Measurements from ENCODE around the gene FAM110D.

Gene FAM110D

DNA sequence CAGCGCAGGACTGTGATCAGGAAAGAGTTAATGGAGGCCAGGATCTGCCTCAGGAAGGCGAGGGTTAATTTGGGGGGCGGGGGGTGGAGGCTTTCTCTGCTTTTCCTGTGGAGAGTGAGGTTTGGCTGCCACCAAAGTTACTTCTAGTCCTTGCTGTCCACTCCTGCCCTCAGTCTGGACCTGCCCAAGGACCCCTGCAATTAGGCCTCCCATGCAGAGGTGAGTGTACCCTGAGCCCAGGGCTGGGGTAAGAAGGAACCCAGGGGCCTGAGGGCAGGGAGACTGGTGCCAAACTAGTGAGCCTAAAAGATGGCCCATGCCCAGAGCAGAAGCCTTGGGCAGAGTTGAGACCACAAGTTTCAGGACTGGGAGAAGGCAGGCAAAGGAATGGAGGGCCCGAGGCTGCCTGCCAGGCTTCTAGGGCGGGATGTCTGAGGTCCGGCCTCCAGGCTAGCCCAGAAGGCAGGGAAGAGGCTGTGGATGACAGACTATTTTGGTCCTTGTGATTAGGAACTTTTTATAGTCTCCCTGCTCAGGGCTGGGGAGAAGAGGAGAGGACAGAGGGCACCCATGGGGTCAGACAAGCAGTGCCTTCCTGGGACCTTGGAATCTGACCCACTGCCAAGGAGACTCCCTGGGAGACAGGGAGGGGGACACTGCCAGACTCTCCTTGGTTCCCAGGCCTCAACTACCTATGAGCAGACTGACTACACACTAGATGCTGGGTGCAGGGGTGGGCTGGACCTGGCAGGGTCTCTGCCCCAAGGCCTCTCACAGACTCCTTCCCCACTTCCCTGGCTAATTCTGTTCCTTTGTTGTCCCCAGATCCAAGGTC, at the start of gene FAM110D:
FAM110D (plus strand) TSS at position 172 of the 835 bp plus-strand sequence. CDS start 2,213 bp downstream, outside the sequence.
- no peak for DNase-seq (ENCODE audit: low read depth)

DNA sequence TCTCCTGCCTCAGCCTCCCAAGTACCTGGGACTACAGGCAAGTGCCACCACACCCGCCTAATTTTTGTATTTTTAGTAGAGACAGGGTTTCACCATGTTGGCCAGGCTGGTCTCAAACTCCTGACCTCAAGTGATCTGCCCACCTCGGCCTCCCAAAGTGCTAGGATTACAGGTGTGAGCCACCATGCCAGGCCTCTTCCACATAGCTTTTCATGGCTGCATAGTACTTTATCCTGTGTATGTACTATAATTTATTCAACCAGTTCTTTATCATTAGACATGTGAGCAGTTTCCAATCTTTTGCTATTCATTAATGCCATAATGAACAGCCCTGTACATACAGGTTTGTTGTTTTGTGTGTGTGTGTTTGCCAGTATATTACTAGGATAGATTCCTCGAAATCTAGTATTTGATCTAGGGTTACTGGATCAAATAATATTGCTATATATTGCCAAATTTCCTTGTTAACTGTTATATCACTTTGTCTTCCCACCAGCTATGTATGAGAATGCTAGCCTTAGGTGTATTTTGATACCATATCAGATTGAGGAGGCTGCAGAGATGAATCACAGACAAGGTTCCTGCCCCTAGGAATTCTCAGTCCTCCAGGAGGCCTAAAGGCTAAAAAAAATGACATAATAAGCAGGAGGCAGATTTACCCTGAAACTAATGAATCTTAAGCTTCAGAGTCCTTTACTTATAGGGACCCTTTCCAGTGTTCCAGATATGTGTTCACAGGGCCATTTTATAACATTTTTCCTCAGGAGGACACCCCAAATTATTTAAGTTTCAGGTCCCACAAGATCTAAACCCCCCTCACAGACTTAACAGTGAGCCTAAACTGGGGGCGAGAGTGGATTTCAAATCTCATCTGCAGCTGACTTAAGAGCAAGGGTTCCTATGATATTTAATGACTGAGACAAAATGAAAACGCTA, 49.4 kb upstream of the FAM110D start:
- DNase-seq (ENCODE audit: low read depth): no peak

GRCh38 chr1:26110731-26111529, 47.9 kb upstream of the FAM110D start:
- no peak for DNase-seq (ENCODE audit: low read depth)

DNA sequence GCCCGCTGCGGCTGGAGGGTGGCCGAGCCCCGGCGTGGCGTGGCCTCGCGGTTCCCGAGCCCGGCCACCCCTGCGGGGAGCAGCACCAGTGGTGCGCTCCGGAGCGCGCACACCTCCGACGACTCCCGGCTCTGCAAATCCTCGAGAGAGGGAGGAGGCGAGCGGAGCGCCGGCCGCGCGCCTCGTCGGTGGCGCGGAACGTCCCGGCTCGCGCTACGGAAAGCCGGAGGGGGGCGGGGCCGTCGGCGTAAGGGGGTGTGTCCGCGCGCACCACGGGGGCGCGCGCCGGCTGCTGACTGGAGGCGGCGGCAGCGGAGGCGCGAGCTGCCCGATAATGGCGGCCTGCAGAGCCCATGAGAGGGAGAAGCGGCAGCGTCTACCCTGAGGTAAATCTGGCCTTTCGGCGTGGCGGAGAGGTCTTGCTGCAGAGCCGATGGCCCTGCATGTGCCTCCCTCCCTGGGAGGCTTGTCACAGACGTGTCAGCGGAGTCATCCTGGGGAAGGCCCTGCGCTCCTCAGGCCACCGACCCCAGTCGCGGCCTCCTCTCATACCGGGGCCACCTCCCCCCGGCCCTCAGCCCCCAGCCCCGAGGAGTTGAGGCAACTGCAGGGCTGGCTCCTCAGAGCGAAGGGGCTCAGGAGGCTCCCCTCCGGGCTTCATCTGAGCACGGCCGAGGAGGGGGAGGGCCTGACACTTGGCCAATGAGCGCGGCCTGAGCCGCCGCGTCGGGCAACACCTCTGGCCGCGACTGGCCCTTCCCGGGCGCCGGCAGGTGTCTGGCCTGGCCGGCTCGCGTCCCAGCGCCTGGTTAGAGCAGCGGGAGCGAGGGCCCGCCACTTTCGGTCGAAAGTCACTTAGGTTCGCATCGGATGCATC, 47.1 kb upstream of the FAM110D start, which contains the start of gene PDIK1L:
PDIK1L (plus strand) TSS at position 295 of the 877 bp plus-strand sequence. CDS start 2,485 bp downstream, outside the sequence.
- DNase-seq (ENCODE audit: low read depth): peak; percentile 92

- DNase-seq (ENCODE audit: low read depth): no peak
Measured at GRCh38 chr1:26112407-26112775, 46.5 kb upstream of the FAM110D start.

GRCh38 chr1:26114165-26114927, 44.5 kb upstream of the FAM110D start:
- DNase-seq (ENCODE audit: low read depth): no peak

DNA sequence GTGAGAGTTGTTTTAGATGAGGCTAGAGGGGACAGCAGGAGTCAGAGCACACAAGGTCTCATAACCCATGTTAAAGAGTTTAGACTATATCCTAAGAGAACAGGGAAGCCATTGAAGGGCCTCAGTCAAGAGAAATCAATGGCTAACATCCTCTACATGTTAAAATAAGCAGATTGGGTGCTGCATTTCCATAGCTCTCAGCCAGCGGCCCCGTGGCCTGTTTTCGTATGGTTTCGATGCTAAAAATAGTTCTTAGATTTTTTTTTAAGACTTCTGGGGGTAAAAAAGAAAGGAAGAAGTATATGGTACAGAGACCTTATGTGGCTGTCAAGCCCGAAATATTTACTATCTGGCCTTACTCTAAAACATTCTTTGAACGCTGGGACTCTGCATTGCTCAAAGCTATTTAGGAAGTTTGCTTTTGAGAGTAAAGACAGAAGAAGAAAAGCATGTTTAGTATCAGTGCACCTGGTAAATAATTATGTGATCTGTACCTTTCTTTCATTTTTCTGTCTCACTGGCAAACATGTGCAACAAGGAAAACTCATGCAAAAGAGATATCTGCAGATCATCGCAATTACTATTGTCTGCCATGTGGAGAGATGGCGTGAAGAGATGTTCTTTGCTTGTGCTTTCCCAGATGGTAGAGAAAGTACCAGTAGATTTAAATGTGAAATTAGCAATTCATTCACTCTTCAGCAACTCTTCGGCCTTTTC, 38.8 kb upstream of the FAM110D start:
- DNase-seq (ENCODE audit: low read depth): no peak

GRCh38 chr1:26121854-26122773, 36.8 kb upstream of the FAM110D start:
- DNase-seq (ENCODE audit: low read depth): no peak

DNA sequence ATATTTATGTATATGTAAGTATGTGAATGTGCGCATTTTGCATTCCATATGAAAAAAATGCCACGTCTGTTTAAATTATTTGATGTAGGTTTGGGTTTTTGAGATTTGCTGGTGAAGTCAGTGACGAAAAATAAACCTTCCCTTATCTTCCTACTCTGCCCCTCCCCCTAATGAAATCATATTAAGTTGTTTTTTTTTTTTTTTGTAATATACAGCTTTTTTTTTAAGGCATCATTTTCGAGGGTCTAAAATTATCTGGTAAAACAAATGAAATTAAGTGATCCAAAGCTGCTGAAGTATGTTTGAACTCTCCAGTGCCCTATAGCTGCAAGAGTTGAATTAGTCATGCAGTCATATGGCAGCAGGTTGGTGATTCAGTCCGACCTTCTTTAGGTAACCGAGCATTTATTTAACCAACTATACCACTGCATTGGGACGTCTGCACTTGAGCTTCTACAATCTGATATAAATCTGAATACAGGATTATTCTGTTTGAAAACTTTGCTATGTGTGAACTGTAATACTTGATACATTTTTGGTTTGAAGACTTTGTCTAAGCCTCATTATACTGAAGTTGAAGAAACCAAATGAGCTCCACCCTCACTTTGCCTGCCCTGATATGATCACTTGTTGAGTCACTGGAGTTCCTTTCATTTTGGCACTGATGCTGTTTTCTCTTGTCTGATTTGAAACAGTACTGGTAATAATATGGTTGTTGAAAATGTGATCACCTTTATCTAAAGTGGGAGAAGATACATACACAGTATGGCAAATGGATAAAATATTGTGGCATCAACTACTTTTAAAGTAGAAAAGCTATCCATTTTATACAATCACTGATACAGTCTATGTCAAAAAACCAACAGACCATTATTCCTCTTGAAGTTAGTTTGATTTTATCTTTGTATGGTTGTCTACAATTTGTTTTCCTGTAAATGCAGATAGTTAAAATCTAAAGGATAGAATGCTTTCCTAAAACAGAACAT, 35.6 kb upstream of the FAM110D start:
- no peak for DNase-seq (ENCODE audit: low read depth)

DNA sequence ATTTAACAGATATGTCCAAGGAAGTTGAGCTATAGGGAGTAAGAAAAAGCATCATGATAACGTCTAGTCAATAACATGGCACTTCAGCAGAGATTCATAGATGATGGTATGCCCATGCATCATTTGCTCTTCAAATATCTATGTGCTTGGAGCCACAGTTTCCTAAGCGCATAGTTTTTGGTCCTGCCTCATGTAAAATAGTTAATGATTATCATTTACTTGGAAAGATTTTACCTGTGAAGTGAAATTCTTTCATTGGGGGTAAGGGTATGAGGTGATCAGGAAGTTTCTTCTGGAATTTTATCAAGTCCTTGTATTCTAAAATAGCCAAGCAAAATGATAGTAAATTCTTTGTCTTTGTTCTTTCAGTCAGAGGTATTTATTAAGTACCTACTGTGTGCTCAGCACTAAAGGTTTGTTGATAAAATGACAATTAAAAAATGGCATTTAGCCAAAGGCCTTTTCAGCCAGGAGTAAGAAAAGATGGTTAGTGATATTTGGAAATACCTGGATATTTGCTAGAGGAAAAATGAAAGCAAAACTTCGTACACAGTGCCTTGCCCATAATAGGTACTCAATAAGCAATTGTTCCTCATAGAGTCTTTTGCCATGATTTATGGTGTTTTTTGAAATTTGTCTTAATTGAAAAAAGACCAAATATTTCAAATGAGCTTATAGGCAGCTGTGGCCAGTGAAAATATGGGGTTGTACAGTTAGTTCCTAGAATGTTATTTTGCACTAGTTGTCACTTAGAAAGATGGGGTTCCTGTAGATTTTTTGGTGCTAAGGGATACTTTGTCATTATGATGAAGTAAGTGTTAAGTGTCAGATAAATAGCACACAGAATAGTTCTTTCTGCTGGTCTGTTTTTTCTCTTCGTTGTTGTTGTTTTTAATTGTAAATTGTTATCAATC, 34.2 kb upstream of the FAM110D start:
- DNase-seq (ENCODE audit: low read depth): no peak

DNA sequence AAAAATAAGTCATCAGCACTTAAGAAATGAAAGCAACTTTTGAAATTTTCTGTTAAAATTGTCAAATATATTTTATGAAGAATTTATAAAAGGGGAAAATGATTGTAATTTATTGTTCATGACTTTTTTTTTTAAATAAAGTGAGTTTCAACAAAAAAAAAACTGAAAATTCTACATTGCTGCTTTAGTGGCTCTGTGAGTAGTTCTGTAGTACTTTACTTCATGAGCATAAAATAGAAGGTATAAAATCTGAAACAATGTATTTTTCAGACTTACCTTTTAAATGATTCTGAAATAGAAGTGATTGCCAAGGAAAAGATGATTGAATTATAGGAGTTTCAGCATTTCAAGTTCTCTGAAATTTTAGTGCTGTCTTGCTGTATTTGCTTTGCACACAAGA, 33.5 kb upstream of the FAM110D start:
- DNase-seq (ENCODE audit: low read depth): no peak

- no peak for DNase-seq (ENCODE audit: low read depth)
Measured at GRCh38 chr1:26125946-26126320, 32.9 kb upstream of the FAM110D start.

GRCh38 chr1:26126321-26127084, 32.4 kb upstream of the FAM110D start:
- no peak for DNase-seq (ENCODE audit: low read depth)

GRCh38 chr1:26127235-26128163, 31.4 kb upstream of the FAM110D start:
- DNase-seq (ENCODE audit: low read depth): no peak

Data from fibroblast of the conjunctiva (primary cell).